Coronary artery (tissue), 2 donors: Measurements from ENCODE around the gene LIN7A.
A peak's percentile ranks its signal among the peaks of the same experiment; 100 is the strongest.

ENCODE experiments used
- DNase-seq: peaks from one replicate; pipeline ENCODE4 v3.0.0-alpha.2; 2017; ENCODE audit warnings: low spot score
- H3K27ac ChIP-seq, 2 donors: fragments of 200-600 bp; sonication (generic); one replicate each; pipeline ENCODE4 v1.5.1; 2016 to 2019
- H3K4me3 ChIP-seq: fragments of 200-600 bp; sonication (generic); 2 replicates; pipeline ENCODE4 v1.5.1; 2016; ENCODE audit warnings: mild to moderate bottlenecking, moderate library complexity
- TF ChIP-seq, protein P1 (sequence below): fragments of 200-600 bp; sonication (generic); IDR thresholded peaks from one replicate; pipeline ENCODE4 v1.5.1; 2019; ENCODE audit warnings: antibody characterized with exemption

LIN7A gene

DNA sequence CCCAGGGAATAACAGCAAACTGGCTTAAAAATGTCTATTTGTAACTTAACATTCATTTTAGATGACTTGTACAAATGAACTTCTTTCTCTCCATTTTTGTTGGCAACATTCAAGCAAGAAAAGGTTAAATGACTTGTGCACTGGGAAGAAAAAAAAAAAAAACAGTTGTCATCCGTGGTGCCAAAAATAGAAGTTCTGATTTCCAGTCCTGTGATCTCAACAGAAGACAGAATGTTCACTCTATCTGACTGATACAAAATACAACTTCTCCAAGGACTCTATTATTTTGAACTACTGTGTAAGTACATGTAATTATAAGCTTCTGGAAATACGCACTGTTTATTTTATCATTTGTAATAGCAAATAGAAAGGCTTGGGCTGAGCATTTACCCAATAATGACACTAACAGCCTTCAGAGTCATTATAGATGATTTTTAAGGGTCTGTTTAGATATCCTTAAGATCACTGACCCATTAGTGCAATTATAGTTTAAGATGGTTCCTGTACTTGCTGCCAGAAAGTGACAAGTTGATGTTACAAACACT, 59.9 kb downstream of the LIN7A start:
- TF ChIP-seq, protein P1, sequence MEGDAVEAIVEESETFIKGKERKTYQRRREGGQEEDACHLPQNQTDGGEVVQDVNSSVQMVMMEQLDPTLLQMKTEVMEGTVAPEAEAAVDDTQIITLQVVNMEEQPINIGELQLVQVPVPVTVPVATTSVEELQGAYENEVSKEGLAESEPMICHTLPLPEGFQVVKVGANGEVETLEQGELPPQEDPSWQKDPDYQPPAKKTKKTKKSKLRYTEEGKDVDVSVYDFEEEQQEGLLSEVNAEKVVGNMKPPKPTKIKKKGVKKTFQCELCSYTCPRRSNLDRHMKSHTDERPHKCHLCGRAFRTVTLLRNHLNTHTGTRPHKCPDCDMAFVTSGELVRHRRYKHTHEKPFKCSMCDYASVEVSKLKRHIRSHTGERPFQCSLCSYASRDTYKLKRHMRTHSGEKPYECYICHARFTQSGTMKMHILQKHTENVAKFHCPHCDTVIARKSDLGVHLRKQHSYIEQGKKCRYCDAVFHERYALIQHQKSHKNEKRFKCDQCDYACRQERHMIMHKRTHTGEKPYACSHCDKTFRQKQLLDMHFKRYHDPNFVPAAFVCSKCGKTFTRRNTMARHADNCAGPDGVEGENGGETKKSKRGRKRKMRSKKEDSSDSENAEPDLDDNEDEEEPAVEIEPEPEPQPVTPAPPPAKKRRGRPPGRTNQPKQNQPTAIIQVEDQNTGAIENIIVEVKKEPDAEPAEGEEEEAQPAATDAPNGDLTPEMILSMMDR = no peak
- Histone ChIP-seq H3K27ac (peak overlapping the region in 1 of 2 donors; percentile 38), H3K4me3 (no peak overlapping the region)
- DNase-seq = no peak

DNA sequence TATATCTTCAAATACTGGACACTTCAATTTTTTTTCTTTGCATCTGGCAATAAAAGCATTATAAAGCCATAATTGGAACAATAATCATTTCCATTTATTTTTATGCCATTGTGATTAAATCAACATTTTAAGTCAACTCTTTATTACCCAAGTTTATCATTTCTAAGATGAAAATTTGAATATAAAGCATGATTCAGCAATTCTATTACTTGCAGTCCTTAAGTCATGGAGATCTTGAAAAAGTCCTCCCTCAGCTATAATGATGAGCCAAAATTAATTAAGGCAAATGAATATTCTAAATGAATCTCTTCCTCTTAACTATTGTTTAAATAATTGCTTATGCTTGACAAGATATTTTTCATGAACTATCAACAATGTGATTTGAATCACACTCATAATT, 65.7 kb downstream of the LIN7A start:
- Histone ChIP-seq H3K27ac (no peak overlapping the region), H3K4me3 (no peak overlapping the region)
- DNase-seq = no peak
- TF ChIP-seq, protein P1 = no peak

DNA sequence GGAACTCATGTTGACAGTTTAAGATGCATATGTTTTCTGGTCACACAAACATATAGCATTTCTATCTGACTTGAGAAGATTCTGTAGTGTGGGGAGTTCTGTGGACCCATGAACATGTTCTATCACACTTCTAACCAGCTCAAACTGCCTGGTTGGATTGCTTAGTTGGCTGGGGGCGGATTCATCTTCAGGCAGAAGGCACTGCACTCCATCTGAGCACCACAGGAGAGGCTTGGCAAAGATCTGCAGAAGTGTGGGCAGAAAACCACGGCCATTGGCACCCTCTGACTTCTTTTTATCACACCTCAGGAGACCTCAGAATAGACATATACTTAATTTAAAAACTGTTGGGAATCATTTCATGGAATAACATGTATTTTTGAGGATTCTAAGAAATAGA, 68.5 kb downstream of the LIN7A start:
- Histone ChIP-seq H3K27ac (no peak overlapping the region), H3K4me3 (no peak overlapping the region)
- TF ChIP-seq, protein P1 = no peak
- DNase-seq = no peak

DNA sequence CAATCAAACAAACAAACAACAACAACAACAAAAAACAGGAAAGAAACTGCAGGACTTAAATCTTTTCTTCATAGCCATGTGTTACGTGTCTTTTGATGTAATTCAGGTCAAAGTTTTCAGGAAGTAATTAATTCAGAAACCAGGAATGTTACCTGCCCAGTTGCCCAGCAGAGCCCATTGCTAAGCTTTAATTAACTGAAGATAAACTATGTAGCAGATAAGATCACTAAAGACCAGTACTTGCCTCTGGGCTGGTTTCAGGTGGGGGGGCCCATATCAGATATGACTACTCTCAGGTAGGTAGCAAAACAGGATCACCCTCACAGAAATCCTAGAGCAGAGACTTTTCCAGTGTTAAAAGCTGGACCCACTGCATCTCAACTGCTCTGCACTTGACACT, 69.2 kb downstream of the LIN7A start:
- H3K27ac ChIP-seq = no peak overlapping the region
- TF ChIP-seq, protein P1 = no peak
- DNase-seq = no peak
- H3K4me3 ChIP-seq = no peak overlapping the region

DNA sequence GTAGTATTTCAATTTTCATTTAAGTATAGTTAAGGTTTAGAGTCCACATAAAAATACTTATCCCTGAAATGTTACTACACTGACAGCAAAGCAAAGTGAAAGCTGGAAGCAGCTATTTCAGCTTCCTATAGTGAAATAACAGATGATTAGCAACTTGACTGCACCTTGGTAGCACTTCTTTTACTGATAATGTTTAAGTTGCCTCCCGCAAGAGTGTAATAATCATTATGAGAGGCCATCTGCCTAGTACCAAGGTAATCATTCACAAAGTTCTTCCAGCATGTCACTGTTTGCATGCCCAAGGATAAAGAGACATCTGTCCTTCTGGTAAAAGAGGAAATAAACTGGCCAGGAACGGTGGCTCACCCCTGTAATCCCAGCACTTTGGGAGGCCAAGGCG, 69.8 kb downstream of the LIN7A start:
- TF ChIP-seq, protein P1 = no peak
- H3K27ac ChIP-seq = no peak overlapping the region
- no peak overlapping the region for H3K4me3 ChIP-seq
- no peak for DNase-seq

DNA sequence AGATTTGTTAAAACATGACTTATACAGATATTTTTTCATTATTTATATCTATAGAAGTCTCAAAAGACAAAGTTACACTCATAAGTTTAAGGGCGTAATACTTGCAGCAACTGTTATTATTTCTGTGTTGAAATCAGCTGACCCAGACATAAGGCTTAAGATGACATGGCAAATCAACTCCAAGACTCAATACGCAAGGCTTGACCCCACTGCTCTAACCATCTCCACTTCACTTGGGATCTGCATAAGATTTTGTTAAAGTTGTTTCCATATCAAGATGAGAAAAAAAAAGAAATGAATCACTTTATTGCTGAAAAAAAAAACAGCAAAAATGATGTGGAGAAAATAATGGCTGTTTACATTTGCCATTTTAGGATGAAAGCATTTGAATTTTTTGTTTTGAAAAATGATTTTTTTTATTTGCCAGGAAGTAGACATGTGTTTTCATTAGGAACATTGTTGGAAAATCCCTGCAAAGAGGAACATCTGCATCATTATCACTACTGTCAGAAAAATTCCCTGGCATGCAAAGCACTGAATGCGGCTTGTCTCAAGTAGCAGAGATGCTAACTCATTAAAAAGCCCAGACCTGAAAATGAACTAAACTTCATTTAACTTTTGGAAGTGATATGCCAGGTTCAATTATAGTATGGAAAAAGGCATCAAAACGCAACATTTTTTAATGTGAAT, 73.5 kb downstream of the LIN7A start:
- H3K4me3 ChIP-seq = no peak overlapping the region
- no peak for DNase-seq

More for the DNA sequence above, 73.5 kb downstream of the LIN7A start:
- no peak overlapping the region for H3K27ac ChIP-seq
- TF ChIP-seq, protein P1 = no peak
